HG02973 (cell line): Measurements from ENCODE around the gene ENTPD2.

Experiments used
- ATAC-seq: cut with Tn5 transposase; IDR thresholded peaks from one replicate; pipeline ENCODE4 v1.9.1; 2021; ENCODE audit warnings: moderate library complexity; ENCODE audit not compliant: unreplicated experiment

Gene ENTPD2

GRCh38 chr9:137053944-137054931 is at the start of gene ENTPD2:
Gene ENTPD2, minus strand, starts transcription at chr9:137054061. Its CDS starts 64 bp downstream, at chr9:137053997.
- no peak for ATAC-seq

GRCh38 chr9:137103206-137103999 is 49.5 kb upstream of the ENTPD2 start:
- ATAC-seq: no peak

GRCh38 chr9:137099231-137099630 is 45.4 kb upstream of the ENTPD2 start:
- ATAC-seq: no peak

- no peak for ATAC-seq
Observed at GRCh38 chr9:137097761-137098462, 44.1 kb upstream of the ENTPD2 start.

GRCh38 chr9:137096785-137097546 is 43.1 kb upstream of the ENTPD2 start:
- no peak for ATAC-seq

- ATAC-seq: peak; percentile 63
Observed at GRCh38 chr9:137095664-137096517, 42.0 kb upstream of the ENTPD2 start.

- no peak for ATAC-seq
Observed at GRCh38 chr9:137089232-137089947, 35.5 kb upstream of the ENTPD2 start.

- no peak for ATAC-seq
Observed at GRCh38 chr9:137088121-137088520, 34.3 kb upstream of the ENTPD2 start.

GRCh38 chr9:137087409-137087925 is 33.6 kb upstream of the ENTPD2 start:
- ATAC-seq: no peak

- ATAC-seq: peak; percentile 77
Observed at GRCh38 chr9:137086531-137087408, 32.9 kb upstream of the ENTPD2 start, which contains the start of gene MAN1B1. Gene MAN1B1, plus strand, starts transcription at chr9:137086985. Its CDS starts 15 bp downstream, at chr9:137087000.

GRCh38 chr9:137085920-137086530 is 32.2 kb upstream of the ENTPD2 start:
- ATAC-seq: peak; percentile 8

GRCh38 chr9:137084526-137084925 is 30.7 kb upstream of the ENTPD2 start:
- no peak for ATAC-seq

GRCh38 chr9:137083394-137084004 is 29.6 kb upstream of the ENTPD2 start:
- no peak for ATAC-seq

- no peak for ATAC-seq
Observed at GRCh38 chr9:137082925-137083290, 29.0 kb upstream of the ENTPD2 start.

GRCh38 chr9:137082222-137082924 is 28.5 kb upstream of the ENTPD2 start:
- no peak for ATAC-seq
